ENCODE results near the gene ATP8B1. TPM values are rescaled to one million over a fixed set of nuclear protein-coding genes. Genes with fewer than 3 reads are reported as not detected.

The ATP8B1 gene
- total and polyA plus RNA-seq, 9 of the 15 experiments (the other 6 are each of a cell fraction or from before 2014, with no cell fraction given), result 0.01 to 0.22 (median 0.03) TPM; not detected in 3

DNA sequence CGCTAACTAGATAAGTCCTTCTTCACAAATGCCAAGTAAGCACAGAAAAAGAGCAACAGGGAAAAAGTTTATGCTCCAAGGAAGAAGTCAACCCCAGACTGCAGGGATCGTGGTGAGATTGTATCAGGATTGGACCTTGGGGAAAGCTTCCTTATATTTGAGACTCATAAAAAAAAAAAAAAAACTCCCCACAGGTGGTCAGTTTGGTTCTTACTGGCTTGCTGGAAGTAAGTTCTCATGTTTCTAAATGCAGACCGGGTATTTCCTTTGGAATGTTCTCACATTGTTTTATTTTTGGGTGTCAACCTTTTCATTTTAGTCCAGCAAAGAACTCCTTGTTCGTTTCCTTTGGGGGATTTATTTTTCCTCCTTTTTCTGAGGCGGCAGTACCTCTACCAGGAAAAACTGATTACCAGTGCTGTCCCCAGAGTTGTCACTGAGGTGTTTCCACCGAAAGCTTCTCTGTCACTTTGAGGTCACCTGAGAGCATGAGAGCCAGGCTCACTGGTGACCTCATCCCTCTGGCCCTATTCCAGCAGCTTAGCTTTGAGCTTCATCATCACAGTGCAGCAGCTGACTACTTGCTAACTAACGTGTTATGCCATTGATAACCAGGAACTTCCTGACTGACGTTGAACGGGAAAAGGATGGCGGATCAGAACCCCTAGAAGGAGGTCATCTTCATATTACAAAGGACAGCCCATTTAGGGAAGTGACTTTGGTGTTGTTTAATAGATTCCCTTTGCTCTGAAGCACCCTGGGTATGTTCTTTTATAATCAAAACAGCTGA, 16.8 kb upstream of the ATP8B1 start (continued):
- TF ChIP-seq, protein P1, sequence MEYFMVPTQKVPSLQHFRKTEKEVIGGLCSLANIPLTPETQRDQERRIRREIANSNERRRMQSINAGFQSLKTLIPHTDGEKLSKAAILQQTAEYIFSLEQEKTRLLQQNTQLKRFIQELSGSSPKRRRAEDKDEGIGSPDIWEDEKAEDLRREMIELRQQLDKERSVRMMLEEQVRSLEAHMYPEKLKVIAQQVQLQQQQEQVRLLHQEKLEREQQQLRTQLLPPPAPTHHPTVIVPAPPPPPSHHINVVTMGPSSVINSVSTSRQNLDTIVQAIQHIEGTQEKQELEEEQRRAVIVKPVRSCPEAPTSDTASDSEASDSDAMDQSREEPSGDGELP (CRISPR knock-in tag; IDR thresholded peaks at IDR 0.05; ENCODE audit: borderline replicate concordance), result peak; percentile 97
- peak; percentile 92 for TF ChIP-seq CREM (IDR thresholded peaks at IDR 0.05; ENCODE audit: low read depth)
- TF ChIP-seq FOXJ3 (CRISPR knock-in tag; IDR thresholded peaks at IDR 0.05), result no peak
- TF ChIP-seq JUN (IDR thresholded peaks at IDR 0.05; ENCODE audit: borderline replicate concordance, low read depth, low read length), result peak; percentile 95
- no peak for TF ChIP-seq JUN (CRISPR knock-in tag; IDR thresholded peaks at IDR 0.05; ENCODE audit: borderline replicate concordance)
- peak; percentile 47 for TF ChIP-seq NEUROD1 (IDR thresholded peaks at IDR 0.05; ENCODE audit: borderline replicate concordance, low read depth, low read length, partially characterized antibody)
- TF ChIP-seq BCL6 (CRISPR knock-in tag; IDR thresholded peaks at IDR 0.05), result no peak
- peak; percentile 81 for TF ChIP-seq TCF3 (CRISPR knock-in tag; IDR thresholded peaks at IDR 0.05)
- peak; percentile 57; the same call in 1 of the 2 replicates for TF ChIP-seq ZNF589 (CRISPR knock-in tag; IDR thresholded peaks at IDR 0.05; ENCODE audit: low read depth)
- no peak for TF ChIP-seq TBP (optimal IDR thresholded peaks at IDR 0.05; ENCODE audit: low read depth, low read length)
- TF ChIP-seq KDM1A (IDR thresholded peaks at IDR 0.05), result peak in 1 of 2 experiments; percentile 53; a peak in 1 of 4 replicates
- no peak for TF ChIP-seq ESRRB (CRISPR knock-in tag; IDR thresholded peaks at IDR 0.05; ENCODE audit: borderline replicate concordance)
- no peak for TF ChIP-seq ZNF507 (tag; conservative IDR thresholded peaks at IDR 0.05)
- no peak for TF ChIP-seq ZNF785 (CRISPR knock-in tag; IDR thresholded peaks at IDR 0.05)
- peak; percentile 28 for TF ChIP-seq CCNT2 (IDR thresholded peaks at IDR 0.05; ENCODE audit: borderline replicate concordance, extremely low read depth, insufficient read length, low read depth, low read length)
- peak; percentile 90 for TF ChIP-seq SPI1 (IDR thresholded peaks at IDR 0.05; ENCODE audit: borderline replicate concordance, low read depth, low read length)
- TF ChIP-seq MCM2 (IDR thresholded peaks at IDR 0.05; ENCODE audit: low read depth), result no peak
- TF ChIP-seq MXI1 (IDR thresholded peaks at IDR 0.05; ENCODE audit: low read depth, low read length), result no peak
- TF ChIP-seq, protein P2, sequence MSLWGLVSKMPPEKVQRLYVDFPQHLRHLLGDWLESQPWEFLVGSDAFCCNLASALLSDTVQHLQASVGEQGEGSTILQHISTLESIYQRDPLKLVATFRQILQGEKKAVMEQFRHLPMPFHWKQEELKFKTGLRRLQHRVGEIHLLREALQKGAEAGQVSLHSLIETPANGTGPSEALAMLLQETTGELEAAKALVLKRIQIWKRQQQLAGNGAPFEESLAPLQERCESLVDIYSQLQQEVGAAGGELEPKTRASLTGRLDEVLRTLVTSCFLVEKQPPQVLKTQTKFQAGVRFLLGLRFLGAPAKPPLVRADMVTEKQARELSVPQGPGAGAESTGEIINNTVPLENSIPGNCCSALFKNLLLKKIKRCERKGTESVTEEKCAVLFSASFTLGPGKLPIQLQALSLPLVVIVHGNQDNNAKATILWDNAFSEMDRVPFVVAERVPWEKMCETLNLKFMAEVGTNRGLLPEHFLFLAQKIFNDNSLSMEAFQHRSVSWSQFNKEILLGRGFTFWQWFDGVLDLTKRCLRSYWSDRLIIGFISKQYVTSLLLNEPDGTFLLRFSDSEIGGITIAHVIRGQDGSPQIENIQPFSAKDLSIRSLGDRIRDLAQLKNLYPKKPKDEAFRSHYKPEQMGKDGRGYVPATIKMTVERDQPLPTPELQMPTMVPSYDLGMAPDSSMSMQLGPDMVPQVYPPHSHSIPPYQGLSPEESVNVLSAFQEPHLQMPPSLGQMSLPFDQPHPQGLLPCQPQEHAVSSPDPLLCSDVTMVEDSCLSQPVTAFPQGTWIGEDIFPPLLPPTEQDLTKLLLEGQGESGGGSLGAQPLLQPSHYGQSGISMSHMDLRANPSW (CRISPR knock-in tag; IDR thresholded peaks at IDR 0.05), result no peak
- TF ChIP-seq THRAP3 (IDR thresholded peaks at IDR 0.05; ENCODE audit: borderline replicate concordance), result no peak
- no peak for TF ChIP-seq RBM17 (IDR thresholded peaks at IDR 0.05; ENCODE audit: borderline replicate concordance, low read depth, low read length)
- TF ChIP-seq SMARCA5 (IDR thresholded peaks at IDR 0.05), result no peak
- TF ChIP-seq, protein P3, sequence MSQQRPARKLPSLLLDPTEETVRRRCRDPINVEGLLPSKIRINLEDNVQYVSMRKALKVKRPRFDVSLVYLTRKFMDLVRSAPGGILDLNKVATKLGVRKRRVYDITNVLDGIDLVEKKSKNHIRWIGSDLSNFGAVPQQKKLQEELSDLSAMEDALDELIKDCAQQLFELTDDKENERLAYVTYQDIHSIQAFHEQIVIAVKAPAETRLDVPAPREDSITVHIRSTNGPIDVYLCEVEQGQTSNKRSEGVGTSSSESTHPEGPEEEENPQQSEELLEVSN (IDR thresholded peaks at IDR 0.05; ENCODE audit: borderline replicate concordance in 1 of 2, extremely low read depth in 1 of 2, insufficient read depth in 1 of 2, insufficient read length in 1 of 2, low read depth in 1 of 2, low read length in 1 of 2, poor library complexity in 1 of 2, severe bottlenecking in 1 of 2), result no peak
- TF ChIP-seq ZNF311 (CRISPR knock-in tag; IDR thresholded peaks at IDR 0.05), result no peak
- no peak for TF ChIP-seq TEAD1 (CRISPR knock-in tag; IDR thresholded peaks at IDR 0.05)
